ENCODE results near the gene SH2D7. TPM values are rescaled to one million over a fixed set of nuclear protein-coding genes. Genes with fewer than 3 reads are reported as not detected.

Gene SH2D7
- total RNA-seq = under 0.01 TPM in 1 of 2 replicates, not detected in the other

DNA sequence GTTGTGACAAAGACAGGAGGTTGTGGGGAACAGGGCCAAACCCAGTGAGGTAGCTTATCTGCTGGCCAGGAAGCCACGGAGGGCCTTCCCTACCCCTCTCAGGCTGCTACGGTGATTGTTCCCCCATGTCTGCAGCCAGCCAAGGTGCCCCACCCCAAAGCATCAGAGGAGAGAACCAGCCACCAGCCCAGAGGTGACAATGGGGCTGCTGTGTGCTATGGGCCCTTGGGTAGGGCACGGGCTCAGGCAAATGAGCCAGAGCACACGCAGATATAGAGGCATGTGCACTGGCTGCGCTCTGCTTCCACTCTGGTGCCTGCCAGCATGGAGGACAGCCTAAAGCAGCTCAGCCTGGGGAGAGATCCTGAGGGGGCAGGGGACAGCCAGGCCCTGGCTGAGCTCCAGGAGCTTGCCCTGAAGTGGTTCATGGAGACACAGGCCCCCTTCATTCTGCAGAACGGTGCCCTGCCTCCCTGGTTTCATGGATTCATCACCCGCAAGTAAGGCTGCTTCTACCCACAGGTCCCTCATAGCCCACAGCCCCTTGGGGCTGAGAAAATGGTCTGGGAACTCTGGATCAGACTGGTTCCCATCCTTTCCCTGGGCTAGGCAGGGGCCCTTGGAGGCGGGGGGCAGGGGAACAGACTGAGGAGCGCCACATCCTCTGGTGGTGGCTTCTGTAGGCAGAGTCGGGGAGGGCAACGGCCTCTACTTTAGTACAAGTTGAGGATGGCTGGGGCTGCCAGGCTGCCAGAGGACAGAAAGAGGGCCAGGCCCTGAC is at the start of gene SH2D7:
TSS of gene SH2D7 (plus strand) at position 301 of the 781 bp plus-strand sequence. CDS start at position 325, 24 bp downstream.

DNA sequence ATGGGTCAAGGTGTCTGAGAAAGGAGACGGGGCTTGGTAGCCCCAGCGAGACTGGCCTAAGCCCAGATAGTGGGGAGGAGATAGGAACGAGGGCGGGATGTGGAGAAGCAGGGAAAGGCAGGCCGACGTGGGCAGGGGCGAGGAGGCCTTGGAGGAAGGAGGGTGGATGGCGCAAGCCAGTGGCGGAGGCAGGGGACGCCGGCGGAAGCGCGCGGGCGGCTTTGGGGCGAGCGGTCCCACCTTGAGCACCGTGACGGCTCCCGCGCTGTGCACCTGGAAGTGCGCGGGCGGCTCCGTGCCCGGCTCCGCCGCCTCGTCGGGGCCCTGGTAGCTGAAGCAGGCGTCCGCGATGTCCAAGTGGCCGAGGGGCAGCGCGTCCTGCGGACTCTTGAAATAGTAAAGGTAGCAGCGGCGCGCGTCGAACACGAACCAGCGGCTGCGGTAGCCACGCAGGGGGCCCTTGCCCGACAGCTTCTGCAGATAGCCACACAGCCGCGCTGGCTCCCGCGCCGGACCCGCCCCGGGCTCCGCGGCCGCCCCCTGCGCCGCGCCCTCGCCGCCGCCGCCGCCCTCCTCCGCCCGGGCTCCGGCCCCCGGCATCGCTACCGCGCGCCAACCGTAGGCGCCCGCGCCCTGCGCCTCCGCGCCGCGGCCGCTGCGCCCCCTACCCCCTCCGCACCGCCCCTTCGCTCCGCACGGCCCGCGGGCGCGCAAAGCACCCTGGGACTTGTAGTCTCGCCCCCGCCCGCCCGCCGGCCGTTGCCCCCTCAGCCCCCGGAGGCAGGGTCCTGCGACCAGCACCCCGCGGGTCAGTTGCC is 15.1 kb upstream of the SH2D7 start, which contains the start of gene TBC1D2B:
TSS of gene TBC1D2B (minus strand) at position 659 of the 818 bp plus-strand sequence. CDS start at position 600, 59 bp downstream.

GRCh38 chr15:78131295-78132061 is 39.1 kb downstream of the SH2D7 start, which contains the start of gene CIB2:
CIB2 (minus strand) TSS chr15:78131445; CDS start chr15:78131215, 230 bp downstream.

GRCh38 chr15:78149068-78149804 is 56.9 kb downstream of the SH2D7 start, which contains the start of gene IDH3A:
IDH3A (plus strand) TSS chr15:78149362; CDS start chr15:78149404, 42 bp downstream.

Small RNAs within 50 kb of the gene (small RNA-seq; reads per million reads assigned to genes)
- gene RF00092 = not detected

Other genes starting within 250 kb of the SH2D7 start
- 27.3 and 36.8 TPM in 2 replicates for gene TBC1D2B, start 14.8 kb upstream of the SH2D7 start, total RNA-seq
- gene CIB2, start 38.9 kb downstream of the SH2D7 start, total RNA-seq = 1.4 and 1.9 TPM in 2 replicates
- gene IDH3A, start 56.8 kb downstream of the SH2D7 start, total RNA-seq = 68.5 and 80.3 TPM in 2 replicates
- gene ACSBG1, start 142.0 kb downstream of the SH2D7 start, total RNA-seq = 0.29 TPM in 1 of 2 replicates, not detected in the other
- 7.2 and 10.6 TPM in 2 replicates for gene DNAJA4, start 172.0 kb downstream of the SH2D7 start, total RNA-seq
- 73.8 and 75.7 TPM in 2 replicates for gene SKIC8, start 207.0 kb downstream of the SH2D7 start, total RNA-seq
- gene CRABP1, start 247.8 kb downstream of the SH2D7 start, total RNA-seq = not detected in 2 replicates

Data from thoracic aorta endothelial cell (primary cell).